GM12875 (cell line): ENCODE data around the gene TRAF3.

ENCODE experiments used
- H3K4me3 ChIP-seq: one replicate; pipeline ENCODE4 v1.5.1; 2011; ENCODE audit warnings: low read depth, low read length, control low read depth
- CTCF ChIP-seq: IDR thresholded peaks from 2 replicates; pipeline ENCODE4 v1.5.1; 2011; ENCODE audit warnings: low read depth, mild to moderate bottlenecking, control low read depth, inconsistent platforms, low read length, moderate library complexity, borderline replicate concordance; ENCODE audit not compliant: insufficient read depth

The TRAF3 gene

GRCh38 chr14:102907980-102908730 is 130.9 kb downstream of the TRAF3 start:
- TF ChIP-seq CTCF: no peak
- H3K4me3 ChIP-seq: no peak overlapping the region

- TF ChIP-seq CTCF: no peak
- H3K4me3 ChIP-seq: no peak overlapping the region
These were observed 131.7 kb downstream of the TRAF3 start for GRCh38 chr14:102908766-102909455.

- TF ChIP-seq CTCF: no peak
These were observed 132.2 kb downstream of the TRAF3 start for GRCh38 chr14:102909462-102909861.

GRCh38 chr14:102909911-102910310 is 132.7 kb downstream of the TRAF3 start:
- no peak for TF ChIP-seq CTCF
- H3K4me3 ChIP-seq: no peak overlapping the region

More at GRCh38 chr14:102909462-102909861, 132.2 kb downstream of the TRAF3 start:
- H3K4me3 ChIP-seq: no peak overlapping the region

GRCh38 chr14:102910442-102910841 is 133.2 kb downstream of the TRAF3 start:
- no peak for TF ChIP-seq CTCF
- no peak overlapping the region for H3K4me3 ChIP-seq

GRCh38 chr14:102911541-102911951 is 134.3 kb downstream of the TRAF3 start:
- no peak overlapping the region for H3K4me3 ChIP-seq
- no peak for TF ChIP-seq CTCF

GRCh38 chr14:102911991-102912761 is 134.9 kb downstream of the TRAF3 start:
- no peak for TF ChIP-seq CTCF
- H3K4me3 ChIP-seq: no peak overlapping the region
